Measurements from ENCODE around the gene FBL. TPM values are rescaled to one million over a fixed set of nuclear protein-coding genes. Genes with fewer than 3 reads are reported as not detected.
"Not testable (repeated sequence)": the region's sequence is repeated elsewhere in the genome, so short reads cannot be mapped to it uniquely, and the experiment has no call there.

FBL gene
- total RNA-seq, 2 experiments from 2014 or later = 901 to 905 TPM

GRCh38 chr19:39890755-39891551, 44.8 kb upstream of the FBL start:
- Mint-ChIP-seq H3K27ac (no peak overlapping the region), H3K36me3 (ENCODE audit: low read depth) (no peaks in the 10 kb centered on the region), H3K27me3 (no peaks in the 10 kb centered on the region), H3K9me3 (no peaks in the 10 kb centered on the region), H3K4me3 (no peak overlapping the region), H3K4me1 (ENCODE audit: low read depth) (peaks cover 4% of the 10 kb centered on the region)
- ChIA-PET POLR2A (no interaction called here), CTCF (no interaction called here)
- no peak for TF ChIP-seq CTCF (IDR thresholded peaks at IDR 0.05)
- DNase-seq (no peak), ATAC-seq (no peak)
- intact Hi-C loops (cut with micrococcal nuclease) = loop anchor here (10.0 kb wide), 1 partner anchor 84 kb away; the partner anchor contains the start of gene PSMC4

GRCh38 chr19:39889872-39890754, 43.9 kb upstream of the FBL start:
- intact Hi-C loops (cut with micrococcal nuclease) = loop anchor here (10.0 kb wide), 1 partner anchor 85 kb away; the partner anchor contains the start of gene PSMC4
- H3K27me3 Mint-ChIP-seq; ATAC-seq; H3K9me3 Mint-ChIP-seq; H3K4me3 Mint-ChIP-seq; H3K4me1 Mint-ChIP-seq (ENCODE audit: low read depth); H3K27ac Mint-ChIP-seq; H3K36me3 Mint-ChIP-seq (ENCODE audit: low read depth); CTCF ChIA-PET; DNase-seq: not testable (repeated sequence)
- POLR2A ChIA-PET = interaction anchor here (1.1 kb wide), 1 partner anchor 11 kb away, joined by 3 read pairs; no protein-coding TSS in a partner anchor

GRCh38 chr19:39887456-39887951, 41.3 kb upstream of the FBL start:
- CTCF ChIA-PET, H3K9me3 Mint-ChIP-seq: not testable (repeated sequence)

GRCh38 chr19:39885821-39886554, 39.8 kb upstream of the FBL start:
- CTCF ChIA-PET; H3K9me3 Mint-ChIP-seq; H3K27ac Mint-ChIP-seq; H3K4me3 Mint-ChIP-seq; H3K4me1 Mint-ChIP-seq (ENCODE audit: low read depth); intact Hi-C loops (cut with micrococcal nuclease); DNase-seq; H3K27me3 Mint-ChIP-seq; ATAC-seq; POLR2A ChIA-PET; H3K36me3 Mint-ChIP-seq (ENCODE audit: low read depth): not testable (repeated sequence)

More at GRCh38 chr19:39887456-39887951, 41.3 kb upstream of the FBL start:
- DNase-seq; ATAC-seq; H3K27ac Mint-ChIP-seq; POLR2A ChIA-PET; intact Hi-C loops (cut with micrococcal nuclease); H3K4me1 Mint-ChIP-seq (ENCODE audit: low read depth); H3K4me3 Mint-ChIP-seq; H3K36me3 Mint-ChIP-seq (ENCODE audit: low read depth); H3K27me3 Mint-ChIP-seq: not testable (repeated sequence)

GRCh38 chr19:39884721-39885120, 38.5 kb upstream of the FBL start:
- H3K4me3 Mint-ChIP-seq; CTCF ChIA-PET; POLR2A ChIA-PET; H3K27me3 Mint-ChIP-seq; H3K27ac Mint-ChIP-seq; H3K4me1 Mint-ChIP-seq (ENCODE audit: low read depth); intact Hi-C loops (cut with micrococcal nuclease); ATAC-seq; DNase-seq; H3K9me3 Mint-ChIP-seq; H3K36me3 Mint-ChIP-seq (ENCODE audit: low read depth): not testable (repeated sequence)

GRCh38 chr19:39882645-39883044, 36.5 kb upstream of the FBL start:
- H3K4me1 Mint-ChIP-seq (ENCODE audit: low read depth); ATAC-seq; CTCF ChIA-PET; H3K9me3 Mint-ChIP-seq; POLR2A ChIA-PET; H3K36me3 Mint-ChIP-seq (ENCODE audit: low read depth); H3K27me3 Mint-ChIP-seq; H3K27ac Mint-ChIP-seq; DNase-seq; H3K4me3 Mint-ChIP-seq; intact Hi-C loops (cut with micrococcal nuclease): not testable (repeated sequence)
